ENCODE results near the gene NUDT3.

GRCh38 chr6:34288581-34288980 is 103.9 kb downstream of the NUDT3 start:
- TF ChIP-seq CTCF (IDR thresholded peaks at IDR 0.05): no peak
- TF ChIP-seq POLR2AphosphoS5 (IDR thresholded peaks at IDR 0.05): no peak
